Adipocyte (in vitro differentiated cells): ENCODE results near the gene CCDC102B.
A peak's percentile ranks its signal among the peaks of the same experiment; 100 is the strongest.

Experiments used
- DNase-seq: peaks from one replicate; pipeline ENCODE4 v3.0.0-alpha.2; 2015; ENCODE audit warnings: low read depth
- H3K27me3 ChIP-seq: replicated peaks from 2 replicates; pipeline ENCODE4 v1.7.0; 2013; ENCODE audit warnings: mild to moderate bottlenecking, low read length, moderate library complexity; ENCODE audit not compliant: control insufficient read depth, insufficient read depth
- H3K36me3 ChIP-seq: 2 replicates; pipeline ENCODE4 v1.7.0; 2013; ENCODE audit warnings: low read length, mild to moderate bottlenecking, moderate library complexity; ENCODE audit not compliant: control insufficient read depth, insufficient read depth, severe bottlenecking
- H3K4me1 ChIP-seq: 2 replicates; pipeline ENCODE4 v1.7.0; 2013; ENCODE audit warnings: mild to moderate bottlenecking, low read length, moderate library complexity; ENCODE audit not compliant: control insufficient read depth, insufficient read depth
- H3K4me3 ChIP-seq: 2 replicates; pipeline ENCODE4 v1.7.0; 2013; ENCODE audit warnings: mild to moderate bottlenecking, low read length, moderate library complexity
- H3K9ac ChIP-seq: 2 replicates; pipeline ENCODE4 v1.7.0; 2013; ENCODE audit warnings: mild to moderate bottlenecking, low read length, moderate library complexity
- H3K9me3 ChIP-seq: 2 replicates; pipeline ENCODE4 v1.7.0; 2013; ENCODE audit warnings: mild to moderate bottlenecking, low read length, moderate library complexity; ENCODE audit not compliant: control insufficient read depth

CCDC102B gene

GRCh38 chr18:68915061-68915460 lies 117.2 kb downstream of the CCDC102B start:
- DNase-seq = no peak
- Histone ChIP-seq H3K9me3 (no peaks in the 10 kb centered on the region), H3K27me3 (no peaks in the 10 kb centered on the region), H3K36me3 (no peaks in the 10 kb centered on the region), H3K4me1 (no peaks in the 10 kb centered on the region), H3K4me3 (no peak overlapping the region), H3K9ac (no peak overlapping the region)

GRCh38 chr18:68916734-68917133 lies 118.9 kb downstream of the CCDC102B start:
- H3K27me3 ChIP-seq = no peaks in the 10 kb centered on the region
- DNase-seq = no peak
- H3K36me3 ChIP-seq = no peaks in the 10 kb centered on the region

GRCh38 chr18:68918216-68918615 lies 120.3 kb downstream of the CCDC102B start:
- Histone ChIP-seq H3K4me3 (no peak overlapping the region), H3K9me3 (no peaks in the 10 kb centered on the region), H3K4me1 (no peaks in the 10 kb centered on the region), H3K36me3 (no peaks in the 10 kb centered on the region), H3K27me3 (no peaks in the 10 kb centered on the region), H3K9ac (no peak overlapping the region)
- no peak for DNase-seq

More at GRCh38 chr18:68916734-68917133, 118.9 kb downstream of the CCDC102B start:
- Histone ChIP-seq H3K9ac (no peak overlapping the region), H3K4me3 (no peak overlapping the region), H3K9me3 (no peaks in the 10 kb centered on the region), H3K4me1 (no peaks in the 10 kb centered on the region)

- no peaks in the 10 kb centered on the region for H3K27me3 ChIP-seq
- no peak overlapping the region for H3K9ac ChIP-seq
- no peaks in the 10 kb centered on the region for H3K4me1 ChIP-seq
- no peak for DNase-seq
- no peaks in the 10 kb centered on the region for H3K36me3 ChIP-seq
- H3K4me3 ChIP-seq = no peak overlapping the region
- H3K9me3 ChIP-seq = no peaks in the 10 kb centered on the region
These were observed 122.0 kb downstream of the CCDC102B start for GRCh38 chr18:68919900-68920299.

- no peak for DNase-seq
- no peaks in the 10 kb centered on the region for H3K36me3 ChIP-seq
- H3K27me3 ChIP-seq = no peaks in the 10 kb centered on the region
- no peak overlapping the region for H3K9ac ChIP-seq
- no peak overlapping the region for H3K4me3 ChIP-seq
- no peaks in the 10 kb centered on the region for H3K9me3 ChIP-seq
- no peaks in the 10 kb centered on the region for H3K4me1 ChIP-seq
These were observed 124.5 kb downstream of the CCDC102B start for GRCh38 chr18:68922392-68922791.

- Histone ChIP-seq H3K4me3 (no peak overlapping the region), H3K9me3 (no peaks in the 10 kb centered on the region), H3K9ac (peak overlapping the region; percentile 22), H3K4me1 (no peaks in the 10 kb centered on the region), H3K36me3 (no peaks in the 10 kb centered on the region), H3K27me3 (no peaks in the 10 kb centered on the region)
- DNase-seq = peak; percentile 45
These were observed 127.4 kb downstream of the CCDC102B start for GRCh38 chr18:68925268-68925667.

GRCh38 chr18:68928762-68929675 lies 131.1 kb downstream of the CCDC102B start:
- no peak overlapping the region for H3K9ac ChIP-seq
- no peak overlapping the region for H3K4me3 ChIP-seq
- no peaks in the 10 kb centered on the region for H3K36me3 ChIP-seq
- H3K9me3 ChIP-seq = no peaks in the 10 kb centered on the region
- H3K27me3 ChIP-seq = no peaks in the 10 kb centered on the region
- DNase-seq = no peak
- H3K4me1 ChIP-seq = no peaks in the 10 kb centered on the region

- no peaks in the 10 kb centered on the region for H3K9me3 ChIP-seq
- H3K36me3 ChIP-seq = no peaks in the 10 kb centered on the region
- H3K27me3 ChIP-seq = no peaks in the 10 kb centered on the region
- no peak for DNase-seq
- no peak overlapping the region for H3K9ac ChIP-seq
- peaks cover 10% of the 10 kb centered on the region for H3K4me1 ChIP-seq
- no peak overlapping the region for H3K4me3 ChIP-seq
These were observed 137.8 kb downstream of the CCDC102B start for GRCh38 chr18:68935686-68936085.

GRCh38 chr18:68937029-68937599 lies 139.2 kb downstream of the CCDC102B start:
- DNase-seq = no peak
- no peaks in the 10 kb centered on the region for H3K9me3 ChIP-seq
- no peaks in the 10 kb centered on the region for H3K27me3 ChIP-seq
- no peak overlapping the region for H3K9ac ChIP-seq
- H3K4me3 ChIP-seq = no peak overlapping the region
- H3K4me1 ChIP-seq = peaks cover 10% of the 10 kb centered on the region
- H3K36me3 ChIP-seq = no peaks in the 10 kb centered on the region

- H3K4me3 ChIP-seq = no peak overlapping the region
- no peaks in the 10 kb centered on the region for H3K27me3 ChIP-seq
- no peak overlapping the region for H3K9ac ChIP-seq
- peaks cover 13% of the 10 kb centered on the region for H3K4me1 ChIP-seq
- H3K9me3 ChIP-seq = no peaks in the 10 kb centered on the region
- peak; percentile 4 for DNase-seq
- H3K36me3 ChIP-seq = no peaks in the 10 kb centered on the region
These were observed 142.2 kb downstream of the CCDC102B start for GRCh38 chr18:68940039-68940438.

- no peaks in the 10 kb centered on the region for H3K27me3 ChIP-seq
- no peak overlapping the region for H3K9ac ChIP-seq
- no peak overlapping the region for H3K4me3 ChIP-seq
- H3K4me1 ChIP-seq = peaks cover 13% of the 10 kb centered on the region
- no peak for DNase-seq
- no peaks in the 10 kb centered on the region for H3K9me3 ChIP-seq
- no peaks in the 10 kb centered on the region for H3K36me3 ChIP-seq
These were observed 142.9 kb downstream of the CCDC102B start for GRCh38 chr18:68940754-68941153.
